ACC112 (cell line): ENCODE results near the gene PRSS56.

Source experiments
- H2AFZ ChIP-seq: fragments of 200-600 bp; sonication (generic); one replicate; pipeline ENCODE4 v1.6.0; 2017; ENCODE audit warnings: antibody characterized with exemption, low read length; ENCODE audit not compliant: unreplicated experiment
- H3K27ac ChIP-seq: fragments of 200-600 bp; sonication (generic); 2 replicates; pipeline ENCODE4 v1.5.1; 2014; ENCODE audit warnings: low read depth, mild to moderate bottlenecking, antibody characterized with exemption, low read length, moderate library complexity
- H3K27me3 ChIP-seq: fragments of 200-600 bp; sonication (generic); 2 replicates; pipeline ENCODE4 v1.6.1; 2014; ENCODE audit warnings: mild to moderate bottlenecking, antibody characterized with exemption, low read length, moderate library complexity, mixed read lengths; ENCODE audit not compliant: insufficient read depth
- H3K36me3 ChIP-seq: fragments of 200-600 bp; sonication (generic); 2 replicates; pipeline ENCODE4 v1.6.1; 2016; ENCODE audit warnings: mild to moderate bottlenecking, antibody characterized with exemption, low read length, moderate library complexity, mixed read lengths; ENCODE audit not compliant: insufficient read depth
- H3K4me1 ChIP-seq: fragments of 200-600 bp; sonication (generic); one replicate; pipeline ENCODE4 v1.6.1; 2016; ENCODE audit warnings: low read length, mixed read lengths; ENCODE audit not compliant: insufficient read depth, unreplicated experiment, control insufficient read depth
- H3K4me3 ChIP-seq: fragments of 200-600 bp; sonication (generic); 2 replicates; pipeline ENCODE4 v1.5.1; 2014; ENCODE audit warnings: mild to moderate bottlenecking, low read depth, low read length
- H3K79me2 ChIP-seq: fragments of 200-600 bp; sonication (generic); one replicate; pipeline ENCODE4 v1.6.0; 2016; ENCODE audit warnings: low read length; ENCODE audit not compliant: control insufficient read depth, unreplicated experiment, insufficient read depth

PRSS56 gene

DNA sequence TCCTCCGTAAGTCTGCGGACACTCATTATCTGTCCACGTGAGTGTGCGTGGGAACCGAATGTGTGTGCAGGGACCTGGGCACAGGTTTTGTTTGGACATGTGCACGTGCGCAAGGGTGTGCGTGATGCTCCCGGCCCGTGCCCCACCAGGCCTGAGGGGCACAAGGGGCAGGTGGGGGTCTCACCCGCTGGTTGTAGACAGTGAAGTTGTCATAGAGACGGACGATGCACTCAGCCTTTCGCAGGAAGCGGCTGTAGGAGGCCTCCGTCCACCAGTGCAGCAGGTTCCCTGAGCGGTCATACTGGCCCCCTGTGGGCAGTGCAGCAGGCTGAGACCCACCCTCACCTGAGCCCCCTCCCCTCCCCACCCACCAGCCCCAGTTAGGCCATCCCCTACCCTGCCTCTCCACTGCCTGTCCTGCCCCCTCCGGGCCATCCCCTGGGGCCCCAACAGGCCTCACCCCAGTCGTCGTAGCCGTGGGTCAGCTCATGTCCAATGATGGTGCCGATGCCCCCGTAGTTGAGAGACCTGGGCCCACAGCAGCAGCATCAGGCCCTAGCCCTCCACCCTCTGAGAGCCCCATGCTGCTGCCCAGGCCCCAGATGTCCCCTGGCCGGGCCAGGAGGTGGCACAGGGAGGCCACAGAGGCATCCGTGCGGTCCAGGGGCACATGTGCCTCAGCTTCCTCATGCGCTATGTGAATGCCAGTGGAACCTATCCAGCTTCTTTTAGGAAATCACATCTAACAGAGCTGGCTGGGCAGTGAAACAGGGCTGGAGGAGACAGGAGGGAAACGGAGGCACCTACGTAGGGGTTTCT lies 38.7 kb upstream of the PRSS56 start:
- Histone ChIP-seq H2AFZ (no peak overlapping the region), H3K36me3 (no peaks in the 10 kb centered on the region), H3K27me3 (peaks cover 30% of the 10 kb centered on the region), H3K4me3 (no peak overlapping the region), H3K27ac (no peak overlapping the region), H3K79me2 (no peaks in the 10 kb centered on the region), H3K4me1 (no peaks in the 10 kb centered on the region)

DNA sequence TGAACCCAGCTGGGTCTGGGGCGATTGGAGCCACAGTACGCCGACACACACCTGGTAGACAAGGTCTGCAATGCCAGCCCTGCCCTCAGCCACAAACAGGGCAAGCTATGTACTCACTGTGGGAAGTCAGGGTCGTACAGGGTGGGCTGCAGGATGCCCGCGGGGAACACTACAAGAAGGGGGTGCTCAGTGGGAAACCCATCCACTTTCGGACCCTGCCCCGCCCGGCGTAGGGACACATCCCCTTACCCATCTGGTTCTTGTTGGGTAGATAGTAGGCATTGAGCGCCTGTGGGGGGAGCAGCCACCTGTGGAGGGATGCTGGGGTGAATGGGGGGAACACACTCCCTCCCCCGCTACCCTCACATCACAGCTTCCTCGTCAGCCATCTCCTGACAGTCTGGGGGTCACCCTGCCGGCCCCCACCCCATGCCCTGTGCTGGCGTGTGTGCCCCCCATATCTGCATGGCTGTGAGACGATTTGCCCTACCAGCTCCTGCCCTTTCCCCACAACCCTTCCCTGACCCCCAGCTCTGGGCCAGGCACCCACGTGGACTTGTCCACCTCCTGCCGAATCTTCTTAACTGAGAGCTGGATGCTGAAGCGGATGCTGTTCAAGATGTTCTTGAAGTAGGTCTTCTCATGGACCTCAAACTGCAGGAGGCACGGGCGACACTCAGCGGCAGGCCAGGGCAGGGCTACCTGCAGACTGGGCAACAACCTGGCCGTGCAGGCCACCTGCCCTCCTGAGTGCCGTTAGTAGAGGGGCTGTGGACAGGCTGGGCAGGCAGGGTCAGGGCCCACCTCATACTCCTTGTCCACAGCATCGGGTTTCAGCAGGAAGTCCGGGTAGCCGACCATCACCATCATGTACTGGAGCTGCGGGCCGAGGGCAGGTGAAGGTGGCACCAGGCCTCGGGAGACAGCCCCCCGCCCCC lies 37.6 kb upstream of the PRSS56 start:
- H3K27ac ChIP-seq = no peak overlapping the region
- no peak overlapping the region for H2AFZ ChIP-seq
- H3K27me3 ChIP-seq = peaks cover 40% of the 10 kb centered on the region
- H3K79me2 ChIP-seq = no peaks in the 10 kb centered on the region
- H3K4me1 ChIP-seq = no peaks in the 10 kb centered on the region
- no peaks in the 10 kb centered on the region for H3K36me3 ChIP-seq
- H3K4me3 ChIP-seq = no peak overlapping the region

DNA sequence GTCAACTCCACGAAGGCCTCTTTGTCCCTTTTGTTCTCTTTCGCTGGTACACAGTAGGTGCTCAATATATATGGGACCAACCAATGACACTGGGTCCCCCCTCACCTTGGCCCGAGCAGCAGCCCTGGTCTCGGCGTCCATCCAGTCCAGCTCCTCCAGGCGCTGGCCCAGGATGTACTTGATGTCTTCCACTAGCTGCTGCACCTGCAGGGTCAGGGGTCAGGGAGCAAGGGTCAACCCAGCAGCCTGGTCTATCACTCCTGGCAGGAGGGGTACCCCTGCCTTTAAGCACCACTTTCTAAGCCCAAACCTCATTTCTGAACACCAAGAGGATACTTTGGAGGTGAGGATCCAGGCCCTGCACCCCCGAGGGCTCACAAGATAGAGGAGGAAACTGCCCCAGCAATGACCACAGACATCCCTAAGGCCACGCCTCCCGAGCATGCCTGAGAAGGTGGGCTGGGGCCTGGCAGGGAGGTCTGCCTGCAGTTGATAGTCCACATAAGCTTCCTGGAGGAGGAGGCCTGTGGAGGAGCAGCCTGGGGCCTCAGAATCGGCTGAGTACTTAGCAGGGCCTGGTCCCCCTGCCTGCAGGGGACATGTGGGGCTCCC lies 36.8 kb upstream of the PRSS56 start:
- Histone ChIP-seq H3K79me2 (no peaks in the 10 kb centered on the region), H3K36me3 (no peaks in the 10 kb centered on the region), H3K4me1 (no peaks in the 10 kb centered on the region), H3K4me3 (no peak overlapping the region), H3K27me3 (peaks cover 47% of the 10 kb centered on the region), H3K27ac (no peak overlapping the region), H2AFZ (no peak overlapping the region)

DNA sequence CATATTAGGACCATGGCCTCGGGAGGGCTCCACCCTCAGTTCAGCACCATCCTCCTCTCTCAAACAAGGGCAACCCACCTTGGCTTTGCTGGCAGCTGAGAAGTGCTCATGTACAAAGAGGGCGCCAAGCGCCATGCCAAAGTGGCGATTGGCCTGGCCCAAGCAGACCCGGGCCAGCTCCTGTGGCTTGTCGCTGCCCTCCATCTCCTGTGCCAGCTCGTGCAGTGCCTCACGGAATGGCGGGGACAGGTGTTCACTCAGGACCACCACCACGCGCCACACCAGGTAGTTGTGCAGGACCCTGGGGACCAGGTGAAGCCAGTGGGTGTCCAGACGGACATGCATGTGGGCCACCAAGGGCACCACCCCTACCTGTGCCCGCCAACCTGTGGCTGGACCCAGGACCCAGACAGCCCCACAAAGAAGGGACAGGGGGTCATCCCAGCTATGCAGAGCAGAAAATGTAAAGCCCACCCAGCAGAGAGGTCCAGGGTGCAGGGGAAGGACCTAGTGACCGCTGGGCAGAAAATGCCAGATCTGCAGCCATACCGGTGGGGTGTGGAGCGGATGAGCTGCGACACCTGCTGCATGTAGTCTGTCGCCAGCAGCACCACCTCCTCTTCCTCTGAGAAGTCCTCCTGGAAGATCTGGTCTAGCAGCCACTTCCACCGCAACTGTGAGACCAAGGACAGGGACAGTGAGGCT lies 36.1 kb upstream of the PRSS56 start:
- peaks cover 54% of the 10 kb centered on the region for H3K27me3 ChIP-seq
- H3K79me2 ChIP-seq = no peaks in the 10 kb centered on the region
- no peaks in the 10 kb centered on the region for H3K36me3 ChIP-seq
- no peaks in the 10 kb centered on the region for H3K4me1 ChIP-seq
- H3K27ac ChIP-seq = no peak overlapping the region
- no peak overlapping the region for H3K4me3 ChIP-seq
- no peak overlapping the region for H2AFZ ChIP-seq

DNA sequence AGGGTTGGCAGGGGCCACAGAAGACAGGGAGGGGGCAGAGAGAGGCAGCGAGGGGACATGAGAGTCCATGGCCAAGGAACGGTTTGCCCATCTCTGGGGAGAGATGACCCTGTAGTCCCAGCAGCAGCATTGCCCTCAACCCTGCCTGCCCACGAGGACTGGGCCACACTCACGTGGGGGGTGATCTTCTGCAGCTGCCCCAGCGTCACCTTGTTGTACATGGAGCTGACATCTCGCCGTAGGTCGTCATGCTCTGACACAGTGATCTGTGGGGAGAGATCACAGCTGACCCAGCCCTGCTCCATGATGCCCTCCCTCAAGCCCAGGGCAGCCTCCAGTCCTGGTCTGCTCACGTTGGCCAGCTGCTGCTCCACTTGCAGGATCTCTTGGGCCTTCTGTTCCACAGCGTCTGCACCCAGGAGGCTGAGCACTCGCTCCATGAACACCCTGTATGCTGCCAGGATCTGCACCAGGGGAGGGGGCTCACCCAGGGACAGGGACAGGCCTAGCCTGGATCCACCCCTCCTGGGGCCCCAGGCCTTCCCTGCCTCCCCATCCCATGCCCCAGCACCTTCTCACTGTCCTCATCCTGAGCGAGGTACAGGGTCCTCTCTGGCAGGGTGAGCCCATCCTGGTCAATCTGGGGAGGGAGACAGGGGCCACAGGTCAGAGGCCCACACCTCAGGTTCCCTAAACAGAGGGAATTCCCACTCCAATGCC lies 35.4 kb upstream of the PRSS56 start:
- Histone ChIP-seq H3K4me1 (no peaks in the 10 kb centered on the region), H3K27me3 (peaks cover 50% of the 10 kb centered on the region), H3K36me3 (no peaks in the 10 kb centered on the region), H2AFZ (no peak overlapping the region), H3K79me2 (no peaks in the 10 kb centered on the region), H3K27ac (no peak overlapping the region), H3K4me3 (no peak overlapping the region)

DNA sequence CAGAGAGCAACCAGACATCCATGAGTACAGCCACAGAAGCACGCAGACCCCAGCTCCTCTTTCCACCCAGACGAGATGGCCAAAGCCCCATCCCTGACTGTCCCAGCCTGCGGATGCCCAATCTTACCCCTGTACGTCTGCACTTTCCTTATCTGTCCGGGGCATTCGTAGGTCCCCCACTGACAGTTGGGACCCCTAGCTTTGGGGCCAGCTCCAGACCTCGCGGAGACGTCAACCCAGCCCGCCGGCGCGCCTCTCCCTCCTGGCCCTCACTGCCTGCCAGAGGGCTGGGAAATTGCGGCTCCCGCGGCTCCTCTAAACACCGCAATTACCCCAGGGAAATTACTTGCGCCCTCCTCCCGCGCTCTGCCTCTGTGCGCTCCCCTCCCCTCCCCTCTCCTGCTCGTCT lies 34.8 kb upstream of the PRSS56 start:
- Histone ChIP-seq H3K27ac (no peak overlapping the region), H2AFZ (no peak overlapping the region), H3K36me3 (no peaks in the 10 kb centered on the region), H3K27me3 (peaks cover 50% of the 10 kb centered on the region), H3K4me3 (no peak overlapping the region), H3K4me1 (no peaks in the 10 kb centered on the region), H3K79me2 (no peaks in the 10 kb centered on the region)

DNA sequence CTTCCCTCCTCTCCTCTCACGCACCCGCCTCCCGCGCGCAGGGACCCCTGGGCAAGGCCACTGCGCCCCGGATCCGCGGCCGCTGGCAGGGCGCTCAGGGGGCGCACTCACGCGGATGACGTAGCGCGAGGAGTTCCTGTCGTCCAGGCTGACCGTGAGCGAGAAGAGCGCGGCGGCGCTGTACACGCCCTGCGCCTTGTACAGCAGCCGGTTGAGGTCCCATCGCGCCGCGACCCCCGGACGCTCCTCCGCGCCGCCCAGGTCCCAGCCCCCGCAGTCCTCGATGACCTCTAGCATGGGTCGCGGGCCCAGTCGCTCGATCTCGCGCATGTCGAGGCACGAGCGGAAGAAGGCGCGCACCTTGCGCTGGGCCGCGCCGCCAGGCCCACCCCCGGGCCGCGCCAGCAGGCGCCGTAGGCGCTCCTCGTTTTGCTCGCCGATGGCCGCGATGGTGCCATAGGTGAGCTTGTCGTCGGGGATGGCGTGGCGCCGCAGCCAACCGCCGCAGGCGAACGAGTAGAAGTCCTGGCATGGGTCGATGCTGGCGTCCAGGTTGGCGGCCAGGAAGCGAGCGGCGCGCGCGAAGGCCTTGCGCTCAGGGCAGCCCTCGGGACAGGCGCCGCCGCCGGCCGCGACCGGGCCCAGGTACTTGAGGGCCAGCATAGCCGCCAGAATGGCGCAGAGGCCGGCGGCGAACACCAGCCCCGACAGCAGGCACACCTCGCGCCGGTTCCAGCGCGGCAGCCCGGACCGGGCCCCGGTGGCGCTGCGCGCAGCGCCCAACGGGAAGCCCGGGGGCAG lies 34.2 kb upstream of the PRSS56 start:
- Histone ChIP-seq H3K36me3 (no peaks in the 10 kb centered on the region), H3K27me3 (peaks cover 50% of the 10 kb centered on the region), H3K79me2 (no peaks in the 10 kb centered on the region), H3K4me1 (no peaks in the 10 kb centered on the region), H2AFZ (no peak overlapping the region), H3K27ac (no peak overlapping the region), H3K4me3 (no peak overlapping the region)

DNA sequence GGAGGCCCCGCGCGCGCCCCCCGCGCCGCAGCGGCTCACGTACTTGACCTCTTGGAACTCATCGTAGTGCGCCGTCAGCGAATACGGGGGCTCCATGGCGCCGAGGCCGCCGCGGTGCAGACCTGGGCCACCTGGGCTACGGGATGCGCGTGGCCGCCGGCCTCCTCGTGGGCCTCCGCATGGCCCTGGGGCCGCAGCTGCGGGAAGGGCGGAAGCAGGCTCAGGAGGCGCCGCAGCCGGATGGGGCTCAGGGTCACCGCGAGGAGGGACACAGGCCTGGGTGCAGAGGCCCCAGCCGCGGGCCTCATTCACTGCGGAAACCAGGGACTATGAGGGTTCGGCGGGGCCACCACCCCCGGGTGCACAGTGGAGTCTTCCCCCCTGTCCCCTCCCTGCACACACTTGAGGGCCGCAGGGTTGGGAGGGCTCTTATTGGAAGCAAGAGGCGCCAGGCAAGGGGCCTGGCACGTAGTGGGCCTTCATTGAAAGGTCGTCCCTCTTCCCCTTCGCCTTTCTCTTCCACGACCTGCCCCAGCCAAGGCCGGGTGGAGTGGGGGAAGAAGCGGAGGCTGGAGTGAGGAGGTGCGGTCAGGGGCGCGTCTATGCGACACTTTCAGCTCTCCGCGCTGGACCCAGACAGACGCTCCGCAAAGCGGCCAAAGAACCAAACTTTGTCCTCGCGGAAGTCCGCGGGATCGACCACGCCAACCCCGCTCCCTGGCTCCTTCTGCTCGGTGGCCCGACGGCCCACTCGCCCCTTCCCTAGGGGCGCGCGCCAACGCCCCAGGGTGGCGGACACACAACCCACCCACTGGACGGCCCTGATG lies 33.4 kb upstream of the PRSS56 start:
- Histone ChIP-seq H2AFZ (no peak overlapping the region), H3K27me3 (peaks cover 50% of the 10 kb centered on the region), H3K27ac (no peak overlapping the region), H3K79me2 (no peaks in the 10 kb centered on the region), H3K4me3 (no peak overlapping the region), H3K4me1 (no peaks in the 10 kb centered on the region), H3K36me3 (no peaks in the 10 kb centered on the region)
